Pons (tissue), 1 donor: ENCODE results near the gene CCNT1.
A peak's percentile ranks its signal among the peaks of the same experiment; 100 is the strongest.
"Not testable (repeated sequence)": the region's sequence is repeated elsewhere in the genome, so short reads cannot be mapped to it uniquely, and the experiment has no call there.

Experiments
- DNase-seq: peaks from one replicate; pipeline ENCODE4 v3.0.0-alpha.2; 2016; ENCODE audit warnings: low spot score

The CCNT1 gene

GRCh38 chr12:48716493-48717251, at the start of gene CCNT1:
Gene CCNT1, minus strand, starts transcription at chr12:48716707. Its CDS starts 32 bp downstream, at chr12:48716675.
- peak; percentile 99 for DNase-seq

- no peak for DNase-seq
Measured at GRCh38 chr12:48765753-48766162, 49.3 kb upstream of the CCNT1 start.

DNA sequence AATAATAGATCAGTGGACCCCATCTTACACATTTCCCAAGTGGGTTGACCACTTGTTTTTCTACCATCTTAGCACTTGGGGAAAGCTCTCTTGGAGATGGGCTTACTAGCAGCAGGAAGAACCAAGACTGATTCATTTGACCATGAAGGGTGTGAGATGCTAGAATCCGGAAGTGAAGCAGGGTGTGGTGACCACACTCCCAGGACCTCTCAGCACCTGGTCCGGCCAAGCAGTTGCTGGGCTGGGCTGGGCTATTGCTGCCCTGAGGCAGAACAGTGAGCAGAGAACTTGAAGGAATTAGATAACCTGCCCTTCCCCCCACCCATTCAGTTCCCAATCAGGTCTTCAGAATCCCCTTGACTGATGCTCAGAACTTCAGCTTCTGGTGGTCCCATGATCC, 48.0 kb upstream of the CCNT1 start:
- DNase-seq, result no peak

- DNase-seq, result no peak
Measured at GRCh38 chr12:48758737-48759136, 42.2 kb upstream of the CCNT1 start.

DNA sequence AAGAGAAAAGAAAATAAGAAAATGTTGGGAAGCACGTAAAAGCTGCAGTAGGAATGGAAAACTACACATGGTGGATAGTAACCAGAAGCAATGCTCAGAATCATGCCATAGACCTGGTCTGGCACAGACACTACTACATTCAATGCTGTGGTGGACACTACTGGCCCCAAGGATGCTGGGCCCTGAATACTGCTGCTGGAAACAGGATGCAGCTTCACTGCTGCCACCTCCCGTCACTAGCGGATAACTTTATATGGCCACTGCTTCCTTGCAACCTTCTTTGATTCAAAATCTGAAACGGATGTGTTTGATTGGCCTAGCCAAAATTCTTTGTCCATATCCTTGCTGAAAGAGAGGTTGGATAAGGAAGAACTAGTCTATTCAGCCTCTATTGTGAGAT, 41.7 kb upstream of the CCNT1 start:
- no peak for DNase-seq

GRCh38 chr12:48750769-48751356, 34.4 kb upstream of the CCNT1 start:
- no peak for DNase-seq

GRCh38 chr12:48750215-48750614, 33.7 kb upstream of the CCNT1 start:
- no peak for DNase-seq

- no peak for DNase-seq
Measured at GRCh38 chr12:48744251-48745008, 27.9 kb upstream of the CCNT1 start.

- no peak for DNase-seq
Measured at GRCh38 chr12:48739618-48740269, 23.2 kb upstream of the CCNT1 start.

GRCh38 chr12:48736456-48736855, 19.9 kb upstream of the CCNT1 start:
- DNase-seq, result no peak

DNA sequence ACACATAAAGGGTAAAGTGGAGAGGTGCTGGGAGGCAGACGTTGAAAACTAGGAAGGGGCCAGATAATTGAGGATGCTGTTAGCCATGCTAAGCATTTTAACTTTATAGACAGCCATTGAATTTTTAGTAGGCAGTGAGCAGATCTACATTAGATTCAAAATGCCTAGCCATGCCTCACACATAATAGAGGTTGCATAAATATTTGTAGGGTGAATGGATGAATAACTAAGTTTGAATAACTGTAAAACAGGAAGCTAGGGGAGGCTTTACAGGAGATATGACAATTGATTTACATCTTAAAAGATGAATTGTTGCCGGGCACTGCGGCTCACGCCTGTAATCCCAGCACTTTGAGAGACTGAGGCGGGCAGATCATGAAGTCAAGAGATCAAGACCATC, 12.3 kb upstream of the CCNT1 start:
- no peak for DNase-seq

- DNase-seq, result not testable (repeated sequence)
Measured at GRCh38 chr12:48720737-48721136, 4.2 kb upstream of the CCNT1 start.

DNA sequence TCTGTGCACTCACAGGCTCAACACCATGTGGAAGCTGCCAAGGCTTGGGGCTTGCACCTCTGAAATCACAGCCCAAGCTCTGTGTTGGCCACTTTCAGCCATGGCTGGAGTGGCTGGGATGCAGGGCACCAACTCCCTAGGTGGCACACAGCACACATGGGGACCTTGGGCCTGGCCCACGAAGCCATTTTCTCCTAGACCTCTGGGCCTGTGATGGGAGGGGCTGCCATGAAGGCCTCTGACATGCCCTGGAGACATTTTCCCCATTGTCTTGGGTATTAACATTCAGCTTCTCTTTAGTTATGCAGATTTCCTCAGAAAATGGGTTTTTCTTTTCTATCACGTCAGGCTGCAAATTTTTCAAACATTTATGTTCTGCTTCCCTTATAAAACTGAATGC, 3.7 kb upstream of the CCNT1 start:
- not testable (repeated sequence) for DNase-seq

- not testable (repeated sequence) for DNase-seq
Measured at GRCh38 chr12:48719002-48719401, 2.5 kb upstream of the CCNT1 start.

DNA sequence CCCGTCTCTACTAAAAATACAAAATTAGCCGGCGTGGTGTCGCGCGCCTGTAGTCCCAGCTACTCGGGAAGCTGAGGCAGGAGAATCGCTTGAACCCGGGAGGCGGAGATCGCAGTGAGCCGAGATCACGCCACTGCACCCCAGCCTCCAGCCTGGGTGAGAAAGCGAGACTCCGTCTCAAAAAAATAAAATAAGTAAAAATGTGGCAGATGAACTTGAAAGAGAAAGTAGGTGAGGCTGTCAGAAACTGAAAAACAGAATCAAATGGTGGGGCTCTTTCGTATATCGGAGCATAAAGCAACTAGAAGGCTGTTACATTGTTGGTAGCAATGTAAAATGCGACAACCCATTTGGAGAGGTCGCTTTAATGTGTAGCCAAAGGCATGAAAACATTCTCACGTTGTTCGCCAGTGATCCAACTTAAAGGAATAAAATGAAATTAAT, 767 bp upstream of the CCNT1 start:
- DNase-seq, result peak; percentile 8

GRCh38 chr12:48716168-48716492, 377 bp downstream of the CCNT1 start:
- no peak for DNase-seq

DNA sequence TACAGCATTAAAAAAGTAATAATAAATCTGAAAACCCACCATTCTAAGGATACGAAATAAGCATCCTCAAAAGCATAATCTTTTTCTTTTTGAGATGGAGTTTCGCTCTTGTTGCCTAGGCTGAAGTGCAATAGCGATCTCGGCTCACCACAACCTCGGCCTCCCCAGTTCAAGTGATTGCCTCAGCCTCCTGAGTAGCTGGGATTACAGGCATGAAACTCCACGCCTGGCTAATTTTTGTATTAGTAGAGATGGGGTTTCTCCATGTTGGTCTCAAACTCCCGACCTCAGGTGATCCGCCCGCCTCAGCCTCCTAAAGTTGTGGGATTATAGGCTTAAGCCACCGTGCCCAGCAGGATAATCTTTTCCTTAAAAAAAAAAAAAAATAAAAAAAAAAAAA, 4.3 kb downstream of the CCNT1 start:
- no peak for DNase-seq

- not testable (repeated sequence) for DNase-seq
Measured at GRCh38 chr12:48698822-48699221, 17.7 kb downstream of the CCNT1 start.

GRCh38 chr12:48696626-48697025, 19.9 kb downstream of the CCNT1 start:
- DNase-seq, result no peak

- DNase-seq, result no peak
Measured at GRCh38 chr12:48695859-48696258, 20.6 kb downstream of the CCNT1 start.

- DNase-seq, result no peak
Measured at GRCh38 chr12:48694038-48694437, 22.5 kb downstream of the CCNT1 start.

DNA sequence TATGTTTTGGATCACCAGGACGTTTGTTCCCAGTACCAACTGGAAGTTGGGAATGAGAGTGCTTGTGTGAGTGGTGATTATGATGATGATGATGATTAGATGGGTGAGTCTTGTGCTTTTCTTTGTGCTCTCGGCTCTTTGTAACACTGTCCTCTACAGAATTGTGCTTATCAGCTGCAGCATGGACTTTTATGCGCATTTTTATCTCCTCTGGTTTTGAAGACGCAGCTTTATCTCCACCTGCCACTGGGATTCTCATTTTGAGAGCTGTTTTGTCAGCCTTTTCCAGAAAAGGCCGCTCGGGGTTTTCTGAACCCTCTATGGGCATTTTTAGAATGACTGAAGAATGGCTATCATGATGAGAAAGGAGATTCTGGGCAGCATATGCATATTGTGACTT, 22.9 kb downstream of the CCNT1 start:
- DNase-seq, result no peak
